Panc1 (cell line): Measurements from ENCODE around the gene KRT5.
"Not testable (repeated sequence)": the region's sequence is repeated elsewhere in the genome, so short reads cannot be mapped to it uniquely, and the experiment has no call there.

ENCODE experiments used
- POLR2AphosphoS5 ChIP-seq: IDR thresholded peaks from 2 replicates; pipeline ENCODE4 v1.6.1; 2012; ENCODE audit warnings: mild to moderate bottlenecking, low read depth, low read length, moderate library complexity
- SIN3A ChIP-seq: IDR thresholded peaks from 2 replicates; pipeline ENCODE4 v1.6.1; 2012; ENCODE audit warnings: low read depth, mild to moderate bottlenecking, low read length, moderate library complexity, borderline replicate concordance; ENCODE audit not compliant: insufficient read depth
- TF ChIP-seq, protein P1 (sequence below): fragments of 450-650 bp; IDR thresholded peaks from 2 replicates; pipeline ENCODE4 v1.5.1; 2017; ENCODE audit warnings: mild to moderate bottlenecking
- TF ChIP-seq, protein P2 (sequence below), 2 experiments: IDR thresholded peaks; 2 replicates each; pipeline ENCODE4 v1.6.1; 2011 to 2012; ENCODE audit warnings: low read depth in 2 of 2, control low read depth in 1 of 2, low read length in 1 of 2, mild to moderate bottlenecking in 1 of 2, moderate library complexity in 1 of 2; ENCODE audit not compliant: insufficient read depth in 1 of 2

DNA sequence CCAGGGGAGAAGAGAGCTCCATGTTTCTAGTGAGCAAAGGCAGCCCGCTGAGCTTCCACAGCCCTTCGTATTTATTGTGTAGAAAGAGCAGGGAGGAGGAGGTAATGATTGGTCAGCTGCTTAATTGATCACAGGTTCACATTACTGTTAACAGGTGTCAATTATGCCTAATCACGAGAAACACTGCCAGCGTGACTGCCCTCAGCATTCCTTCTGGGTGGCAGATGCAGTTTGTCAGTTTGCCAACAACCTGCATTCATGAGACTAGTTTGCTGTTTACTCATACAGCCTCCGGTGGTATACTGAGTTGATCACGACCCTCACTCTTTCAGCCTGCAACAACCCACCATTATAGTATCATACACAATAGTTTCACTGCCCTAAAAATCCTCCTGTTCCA is 19.6 kb downstream of the KRT5 start:
- TF ChIP-seq, protein P1, sequence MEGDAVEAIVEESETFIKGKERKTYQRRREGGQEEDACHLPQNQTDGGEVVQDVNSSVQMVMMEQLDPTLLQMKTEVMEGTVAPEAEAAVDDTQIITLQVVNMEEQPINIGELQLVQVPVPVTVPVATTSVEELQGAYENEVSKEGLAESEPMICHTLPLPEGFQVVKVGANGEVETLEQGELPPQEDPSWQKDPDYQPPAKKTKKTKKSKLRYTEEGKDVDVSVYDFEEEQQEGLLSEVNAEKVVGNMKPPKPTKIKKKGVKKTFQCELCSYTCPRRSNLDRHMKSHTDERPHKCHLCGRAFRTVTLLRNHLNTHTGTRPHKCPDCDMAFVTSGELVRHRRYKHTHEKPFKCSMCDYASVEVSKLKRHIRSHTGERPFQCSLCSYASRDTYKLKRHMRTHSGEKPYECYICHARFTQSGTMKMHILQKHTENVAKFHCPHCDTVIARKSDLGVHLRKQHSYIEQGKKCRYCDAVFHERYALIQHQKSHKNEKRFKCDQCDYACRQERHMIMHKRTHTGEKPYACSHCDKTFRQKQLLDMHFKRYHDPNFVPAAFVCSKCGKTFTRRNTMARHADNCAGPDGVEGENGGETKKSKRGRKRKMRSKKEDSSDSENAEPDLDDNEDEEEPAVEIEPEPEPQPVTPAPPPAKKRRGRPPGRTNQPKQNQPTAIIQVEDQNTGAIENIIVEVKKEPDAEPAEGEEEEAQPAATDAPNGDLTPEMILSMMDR, result not testable (repeated sequence)
- TF ChIP-seq SIN3A, POLR2AphosphoS5: not testable (repeated sequence)
- TF ChIP-seq, protein P2, sequence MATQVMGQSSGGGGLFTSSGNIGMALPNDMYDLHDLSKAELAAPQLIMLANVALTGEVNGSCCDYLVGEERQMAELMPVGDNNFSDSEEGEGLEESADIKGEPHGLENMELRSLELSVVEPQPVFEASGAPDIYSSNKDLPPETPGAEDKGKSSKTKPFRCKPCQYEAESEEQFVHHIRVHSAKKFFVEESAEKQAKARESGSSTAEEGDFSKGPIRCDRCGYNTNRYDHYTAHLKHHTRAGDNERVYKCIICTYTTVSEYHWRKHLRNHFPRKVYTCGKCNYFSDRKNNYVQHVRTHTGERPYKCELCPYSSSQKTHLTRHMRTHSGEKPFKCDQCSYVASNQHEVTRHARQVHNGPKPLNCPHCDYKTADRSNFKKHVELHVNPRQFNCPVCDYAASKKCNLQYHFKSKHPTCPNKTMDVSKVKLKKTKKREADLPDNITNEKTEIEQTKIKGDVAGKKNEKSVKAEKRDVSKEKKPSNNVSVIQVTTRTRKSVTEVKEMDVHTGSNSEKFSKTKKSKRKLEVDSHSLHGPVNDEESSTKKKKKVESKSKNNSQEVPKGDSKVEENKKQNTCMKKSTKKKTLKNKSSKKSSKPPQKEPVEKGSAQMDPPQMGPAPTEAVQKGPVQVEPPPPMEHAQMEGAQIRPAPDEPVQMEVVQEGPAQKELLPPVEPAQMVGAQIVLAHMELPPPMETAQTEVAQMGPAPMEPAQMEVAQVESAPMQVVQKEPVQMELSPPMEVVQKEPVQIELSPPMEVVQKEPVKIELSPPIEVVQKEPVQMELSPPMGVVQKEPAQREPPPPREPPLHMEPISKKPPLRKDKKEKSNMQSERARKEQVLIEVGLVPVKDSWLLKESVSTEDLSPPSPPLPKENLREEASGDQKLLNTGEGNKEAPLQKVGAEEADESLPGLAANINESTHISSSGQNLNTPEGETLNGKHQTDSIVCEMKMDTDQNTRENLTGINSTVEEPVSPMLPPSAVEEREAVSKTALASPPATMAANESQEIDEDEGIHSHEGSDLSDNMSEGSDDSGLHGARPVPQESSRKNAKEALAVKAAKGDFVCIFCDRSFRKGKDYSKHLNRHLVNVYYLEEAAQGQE (IDR thresholded peaks at IDR 0.05; ENCODE audit: insufficient read depth in 1 of 2, low read depth in 2 of 2, low read length in 1 of 2), result not testable (repeated sequence)
